Neural cell (in vitro differentiated cells): ENCODE results near the gene THOP1. TPM values are rescaled to one million over a fixed set of nuclear protein-coding genes. Genes with fewer than 3 reads are reported as not detected.

ENCODE experiments used
- H2AFZ ChIP-seq: fragments of 200-600, 300-800 bp; sonication (generic), shearing (Covaris generic); 2 replicates; pipeline ENCODE4 v1.6.0; 2014; ENCODE audit warnings: low read depth, mild to moderate bottlenecking, antibody characterized with exemption, low read length, moderate library complexity
- H3F3A ChIP-seq: fragments of 200-600 bp; shearing (Covaris generic); 2 replicates; pipeline ENCODE4 v1.6.1; 2016; ENCODE audit warnings: mild to moderate bottlenecking, moderate library complexity, mixed read lengths, antibody characterized with exemption, low read length; ENCODE audit not compliant: insufficient read depth, poor library complexity, severe bottlenecking
- H3K27ac ChIP-seq: fragments of 200-600, 300-800 bp; sonication (generic), shearing (Covaris generic); 2 replicates; pipeline ENCODE4 v1.5.1; 2014; ENCODE audit warnings: mild to moderate bottlenecking, low read length, moderate library complexity
- H3K27me3 ChIP-seq: fragments of 300-800, 200-600 bp; sonication (generic), shearing (Covaris generic); 2 replicates; pipeline ENCODE4 v1.6.0; 2014; ENCODE audit warnings: mild to moderate bottlenecking, low read depth, low read length, moderate library complexity; ENCODE audit not compliant: insufficient read depth
- H3K36me3 ChIP-seq: fragments of 300-800, 200-600 bp; sonication (generic), shearing (Covaris generic); 2 replicates; pipeline ENCODE4 v1.5.1; 2014; ENCODE audit warnings: mild to moderate bottlenecking, antibody characterized with exemption, low read length, moderate library complexity; ENCODE audit not compliant: insufficient read depth
- H3K4me2 ChIP-seq: fragments of 300-800, 200-600 bp; sonication (generic), shearing (Covaris generic); 2 replicates; pipeline ENCODE4 v1.6.0; 2014; ENCODE audit warnings: mild to moderate bottlenecking, low read length
- H3K4me3 ChIP-seq: fragments of 300-800, 200-600 bp; sonication (generic), shearing (Covaris generic); 2 replicates; pipeline ENCODE4 v1.5.1; 2014; ENCODE audit warnings: mild to moderate bottlenecking, low read length, moderate library complexity
- H3K79me2 ChIP-seq: fragments of 200-600 bp; shearing (Covaris generic); replicated peaks from 2 replicates; pipeline ENCODE4 v1.6.0; 2014; ENCODE audit warnings: mild to moderate bottlenecking, low read length, moderate library complexity; ENCODE audit not compliant: insufficient read depth
- H3K9ac ChIP-seq: fragments of 300-800, 200-600 bp; sonication (generic), shearing (Covaris generic); 2 replicates; pipeline ENCODE4 v1.6.1; 2016; ENCODE audit warnings: mild to moderate bottlenecking, low read length, mixed read lengths
- H3K9me2 ChIP-seq: fragments of 200-600 bp; shearing (Covaris generic); 2 replicates; pipeline ENCODE4 v1.6.1; 2016; ENCODE audit warnings: mild to moderate bottlenecking, low read length, mixed read lengths; ENCODE audit not compliant: insufficient read depth
- H3K9me3 ChIP-seq: fragments of 200-600, 300-800 bp; sonication (generic), shearing (Covaris generic); 2 replicates; pipeline ENCODE4 v1.6.1; 2016; ENCODE audit warnings: mild to moderate bottlenecking, mixed run types, low read length, moderate library complexity, mixed read lengths
- H4K20me1 ChIP-seq: fragments of 200-600 bp; shearing (Covaris generic); 2 replicates; pipeline ENCODE4 v1.6.1; 2016; ENCODE audit warnings: mild to moderate bottlenecking, mixed run types; ENCODE audit not compliant: insufficient read depth
- EP300 ChIP-seq: fragments of 450-650 bp; conservative IDR thresholded peaks from 2 replicates; pipeline ENCODE4 v1.6.1; 2014; ENCODE audit warnings: antibody characterized with exemption, mild to moderate bottlenecking, moderate library complexity; ENCODE audit not compliant: poor library complexity, severe bottlenecking
- EZH2 ChIP-seq: fragments of 200-600, 300-800 bp; shearing (Covaris generic), sonication (generic); IDR thresholded peaks from 2 replicates; pipeline ENCODE4 v1.6.1; 2014; ENCODE audit warnings: antibody characterized with exemption, low read length, borderline replicate concordance, mild to moderate bottlenecking; ENCODE audit not compliant: insufficient read depth, poor library complexity, severe bottlenecking
- MXI1 ChIP-seq: fragments of 450-650 bp; conservative IDR thresholded peaks from 2 replicates; pipeline ENCODE4 v1.6.1; 2014; ENCODE audit warnings: antibody characterized with exemption, mild to moderate bottlenecking; ENCODE audit not compliant: poor library complexity, severe bottlenecking
- POLR2AphosphoS5 ChIP-seq: IDR thresholded peaks from 2 replicates; pipeline ENCODE4 v1.6.1; 2012
- RAD21 ChIP-seq: fragments of 450-650 bp; conservative IDR thresholded peaks from 2 replicates; pipeline ENCODE4 v1.6.1; 2014; ENCODE audit warnings: antibody characterized with exemption, mild to moderate bottlenecking, moderate library complexity
- SMC3 ChIP-seq: fragments of 450-650 bp; conservative IDR thresholded peaks from 2 replicates; pipeline ENCODE4 v1.6.1; 2014; ENCODE audit warnings: antibody characterized with exemption, mild to moderate bottlenecking, moderate library complexity; ENCODE audit not compliant: poor library complexity
- TAF1 ChIP-seq: IDR thresholded peaks from 2 replicates; pipeline ENCODE4 v1.6.1; 2012; ENCODE audit warnings: low read depth
- polyA plus RNA-seq: library from polyadenylated mRNA; depleted of rRNA; stranded (reverse); fragments of >200 nt; gene quantifications from 2 replicates; pipeline ENCODE4 v1.2.3, GENCODE V29; 2014
- TF ChIP-seq, protein P1 (sequence below): IDR thresholded peaks from 2 replicates; pipeline ENCODE4 v1.6.1; 2012; ENCODE audit warnings: borderline replicate concordance
- TF ChIP-seq, protein P2 (sequence below): fragments of 450-650 bp; IDR thresholded peaks from 2 replicates; pipeline ENCODE4 v1.5.1; 2014; ENCODE audit warnings: antibody characterized with exemption, mild to moderate bottlenecking, moderate library complexity; ENCODE audit not compliant: poor library complexity, severe bottlenecking

Gene THOP1
- polyA plus RNA-seq, 1 donor from 2014 or later: 113 TPM

DNA sequence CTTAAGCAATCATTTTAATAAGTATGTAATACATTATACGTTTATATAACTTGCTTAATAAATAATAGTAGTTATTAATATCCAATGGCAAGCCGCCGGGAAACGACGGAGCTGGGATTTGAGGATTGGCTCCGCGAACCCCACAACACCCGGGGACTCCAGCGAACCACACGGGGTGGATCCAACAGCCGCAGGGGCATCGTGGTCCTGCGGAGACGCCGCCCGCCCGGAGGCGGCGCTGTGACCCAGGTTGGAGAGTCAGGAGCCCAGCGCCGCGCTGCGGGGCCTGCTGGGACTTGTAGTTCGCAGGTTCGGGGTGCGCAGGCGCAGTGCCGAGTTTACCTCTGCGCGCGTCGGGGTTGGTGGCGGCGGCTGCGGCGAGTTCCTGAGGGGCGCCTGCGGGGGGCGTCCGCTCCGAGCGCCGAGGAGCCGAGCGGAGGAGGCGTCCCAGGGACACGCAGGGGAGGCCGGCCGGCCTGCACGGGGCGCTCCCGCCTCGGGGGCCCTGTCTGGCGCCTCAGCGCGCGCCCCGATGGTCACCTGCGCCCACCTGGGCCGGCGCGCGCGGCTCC lies 34.3 kb downstream of the THOP1 start, which contains the start of gene ZNF554:
Gene ZNF554 (plus strand): TSS at position 329 of the 572 bp plus-strand sequence. CDS start 204 bp downstream, at position 533.
- Histone ChIP-seq H3K9ac (peak within 1 kb of the TSS; percentile 85), H3K4me2 (peak within 1 kb of the TSS; percentile 73), H4K20me1 (no peaks in the 10 kb centered on the region), H3K9me3 (no peaks in the 10 kb centered on the region), H3K36me3 (no peaks in the 10 kb centered on the region), H3K79me2 (no peaks in the 10 kb centered on the region), H2AFZ (peak within 1 kb of the TSS; percentile 33), H3K4me3 (peak within 1 kb of the TSS; percentile 96), H3F3A (no peaks in the 10 kb centered on the region), H3K27ac (peak within 1 kb of the TSS; percentile 58), H3K9me2 (no peaks in the 10 kb centered on the region), H3K27me3 (no peaks in the 10 kb centered on the region)
- TF ChIP-seq, protein P1, sequence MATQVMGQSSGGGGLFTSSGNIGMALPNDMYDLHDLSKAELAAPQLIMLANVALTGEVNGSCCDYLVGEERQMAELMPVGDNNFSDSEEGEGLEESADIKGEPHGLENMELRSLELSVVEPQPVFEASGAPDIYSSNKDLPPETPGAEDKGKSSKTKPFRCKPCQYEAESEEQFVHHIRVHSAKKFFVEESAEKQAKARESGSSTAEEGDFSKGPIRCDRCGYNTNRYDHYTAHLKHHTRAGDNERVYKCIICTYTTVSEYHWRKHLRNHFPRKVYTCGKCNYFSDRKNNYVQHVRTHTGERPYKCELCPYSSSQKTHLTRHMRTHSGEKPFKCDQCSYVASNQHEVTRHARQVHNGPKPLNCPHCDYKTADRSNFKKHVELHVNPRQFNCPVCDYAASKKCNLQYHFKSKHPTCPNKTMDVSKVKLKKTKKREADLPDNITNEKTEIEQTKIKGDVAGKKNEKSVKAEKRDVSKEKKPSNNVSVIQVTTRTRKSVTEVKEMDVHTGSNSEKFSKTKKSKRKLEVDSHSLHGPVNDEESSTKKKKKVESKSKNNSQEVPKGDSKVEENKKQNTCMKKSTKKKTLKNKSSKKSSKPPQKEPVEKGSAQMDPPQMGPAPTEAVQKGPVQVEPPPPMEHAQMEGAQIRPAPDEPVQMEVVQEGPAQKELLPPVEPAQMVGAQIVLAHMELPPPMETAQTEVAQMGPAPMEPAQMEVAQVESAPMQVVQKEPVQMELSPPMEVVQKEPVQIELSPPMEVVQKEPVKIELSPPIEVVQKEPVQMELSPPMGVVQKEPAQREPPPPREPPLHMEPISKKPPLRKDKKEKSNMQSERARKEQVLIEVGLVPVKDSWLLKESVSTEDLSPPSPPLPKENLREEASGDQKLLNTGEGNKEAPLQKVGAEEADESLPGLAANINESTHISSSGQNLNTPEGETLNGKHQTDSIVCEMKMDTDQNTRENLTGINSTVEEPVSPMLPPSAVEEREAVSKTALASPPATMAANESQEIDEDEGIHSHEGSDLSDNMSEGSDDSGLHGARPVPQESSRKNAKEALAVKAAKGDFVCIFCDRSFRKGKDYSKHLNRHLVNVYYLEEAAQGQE: no peak
- TF ChIP-seq, protein P2, sequence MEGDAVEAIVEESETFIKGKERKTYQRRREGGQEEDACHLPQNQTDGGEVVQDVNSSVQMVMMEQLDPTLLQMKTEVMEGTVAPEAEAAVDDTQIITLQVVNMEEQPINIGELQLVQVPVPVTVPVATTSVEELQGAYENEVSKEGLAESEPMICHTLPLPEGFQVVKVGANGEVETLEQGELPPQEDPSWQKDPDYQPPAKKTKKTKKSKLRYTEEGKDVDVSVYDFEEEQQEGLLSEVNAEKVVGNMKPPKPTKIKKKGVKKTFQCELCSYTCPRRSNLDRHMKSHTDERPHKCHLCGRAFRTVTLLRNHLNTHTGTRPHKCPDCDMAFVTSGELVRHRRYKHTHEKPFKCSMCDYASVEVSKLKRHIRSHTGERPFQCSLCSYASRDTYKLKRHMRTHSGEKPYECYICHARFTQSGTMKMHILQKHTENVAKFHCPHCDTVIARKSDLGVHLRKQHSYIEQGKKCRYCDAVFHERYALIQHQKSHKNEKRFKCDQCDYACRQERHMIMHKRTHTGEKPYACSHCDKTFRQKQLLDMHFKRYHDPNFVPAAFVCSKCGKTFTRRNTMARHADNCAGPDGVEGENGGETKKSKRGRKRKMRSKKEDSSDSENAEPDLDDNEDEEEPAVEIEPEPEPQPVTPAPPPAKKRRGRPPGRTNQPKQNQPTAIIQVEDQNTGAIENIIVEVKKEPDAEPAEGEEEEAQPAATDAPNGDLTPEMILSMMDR: peak; percentile 100
- TF ChIP-seq TAF1 (no peak), MXI1 (peak; percentile 80), RAD21 (peak; percentile 58), POLR2AphosphoS5 (peak; percentile 79), EZH2 (no peak), EP300 (peak; percentile 36), SMC3 (peak; percentile 55)

DNA sequence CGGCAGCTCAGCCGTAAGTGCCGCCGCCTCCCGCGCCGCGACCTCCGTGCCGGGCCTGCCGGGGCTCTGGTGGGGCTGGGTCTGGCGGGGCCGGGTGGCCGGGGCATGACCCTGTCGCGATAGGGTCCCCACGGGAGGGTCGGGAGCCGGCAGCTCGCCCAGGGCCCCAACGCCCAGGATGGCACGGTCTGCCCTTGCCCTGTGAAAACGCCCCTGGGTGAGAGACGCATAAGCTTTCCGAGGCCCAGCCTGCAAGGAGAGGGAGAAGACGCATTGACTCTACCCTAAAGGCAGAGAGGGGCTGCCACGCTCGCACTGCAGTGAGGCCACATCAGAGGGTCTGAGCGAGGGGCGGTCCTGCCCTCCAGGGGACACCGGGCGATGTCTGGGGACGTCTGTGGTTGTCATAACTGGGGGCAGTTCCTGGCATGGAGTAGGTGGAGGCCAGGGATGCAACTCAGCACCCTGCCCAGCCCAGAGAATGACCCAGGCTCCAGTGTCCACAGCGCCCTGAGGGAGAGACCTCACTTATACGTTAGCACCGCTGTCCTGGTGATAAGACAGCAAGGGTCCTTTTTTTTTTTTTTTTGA lies 34.9 kb downstream of the THOP1 start:
- Histone ChIP-seq H2AFZ (peak overlapping the region; percentile 33), H3K9me2 (no peaks in the 10 kb centered on the region), H4K20me1 (no peaks in the 10 kb centered on the region), H3K36me3 (no peaks in the 10 kb centered on the region), H3F3A (no peaks in the 10 kb centered on the region), H3K9ac (peak overlapping the region; percentile 85), H3K79me2 (no peaks in the 10 kb centered on the region), H3K27ac (peak overlapping the region; percentile 58), H3K4me3 (peak overlapping the region; percentile 96), H3K27me3 (no peaks in the 10 kb centered on the region), H3K9me3 (no peaks in the 10 kb centered on the region), H3K4me2 (peak overlapping the region; percentile 73)
- TF ChIP-seq MXI1 (peak; percentile 40), EP300 (no peak), RAD21 (no peak), EZH2 (no peak)
